GM13976 (cell line): ENCODE data around the gene SETD6.
"Not testable (repeated sequence)": the region's sequence is repeated elsewhere in the genome, so short reads cannot be mapped to it uniquely, and the experiment has no call there.

ENCODE experiments used
- DNase-seq: peaks from one replicate; pipeline ENCODE4 v3.0.0; 2012; ENCODE audit warnings: low spot score
- in situ Hi-C: fragments of 300-500 bp; cut with MboI; formaldehyde crosslinking; loops from one replicate; pipeline ENCODE4 v1.12.0; 2022; ENCODE audit warnings: low sequenced_read_pairs, mixed read lengths, inconsistent platforms; ENCODE audit not compliant: unreplicated experiment
- TF ChIP-seq, protein P1 (sequence below): IDR thresholded peaks from 2 replicates; pipeline ENCODE4 v1.5.1; 2012; ENCODE audit warnings: borderline replicate concordance, mild to moderate bottlenecking; ENCODE audit not compliant: insufficient read depth; ENCODE audit errors: extremely low read depth, missing control alignments, control extremely low read depth

Gene SETD6

DNA sequence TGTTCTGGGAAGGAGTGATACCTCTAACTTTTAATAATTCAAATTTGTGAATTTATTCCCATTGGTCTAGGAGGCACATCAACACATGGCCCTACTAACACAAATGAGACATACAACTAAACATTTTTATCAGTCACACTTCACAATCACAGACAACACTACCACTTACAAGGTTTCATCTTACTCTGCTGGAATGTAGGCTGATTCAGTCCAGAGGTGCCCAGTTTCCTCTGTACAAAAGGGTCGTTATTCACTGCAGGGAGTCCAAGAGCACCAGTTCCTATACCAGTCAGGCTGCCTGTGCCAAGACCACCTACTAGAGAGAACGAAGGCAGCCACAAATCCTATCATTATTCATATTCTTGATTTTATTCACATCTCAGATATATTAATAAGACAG is 41.4 kb downstream of the SETD6 start:
- DNase-seq, result no peak
- TF ChIP-seq, protein P1, sequence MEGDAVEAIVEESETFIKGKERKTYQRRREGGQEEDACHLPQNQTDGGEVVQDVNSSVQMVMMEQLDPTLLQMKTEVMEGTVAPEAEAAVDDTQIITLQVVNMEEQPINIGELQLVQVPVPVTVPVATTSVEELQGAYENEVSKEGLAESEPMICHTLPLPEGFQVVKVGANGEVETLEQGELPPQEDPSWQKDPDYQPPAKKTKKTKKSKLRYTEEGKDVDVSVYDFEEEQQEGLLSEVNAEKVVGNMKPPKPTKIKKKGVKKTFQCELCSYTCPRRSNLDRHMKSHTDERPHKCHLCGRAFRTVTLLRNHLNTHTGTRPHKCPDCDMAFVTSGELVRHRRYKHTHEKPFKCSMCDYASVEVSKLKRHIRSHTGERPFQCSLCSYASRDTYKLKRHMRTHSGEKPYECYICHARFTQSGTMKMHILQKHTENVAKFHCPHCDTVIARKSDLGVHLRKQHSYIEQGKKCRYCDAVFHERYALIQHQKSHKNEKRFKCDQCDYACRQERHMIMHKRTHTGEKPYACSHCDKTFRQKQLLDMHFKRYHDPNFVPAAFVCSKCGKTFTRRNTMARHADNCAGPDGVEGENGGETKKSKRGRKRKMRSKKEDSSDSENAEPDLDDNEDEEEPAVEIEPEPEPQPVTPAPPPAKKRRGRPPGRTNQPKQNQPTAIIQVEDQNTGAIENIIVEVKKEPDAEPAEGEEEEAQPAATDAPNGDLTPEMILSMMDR, result no peak
- in situ Hi-C loops, result no loop called here

GRCh38 chr16:58563235-58563634 is 47.9 kb downstream of the SETD6 start:
- in situ Hi-C loops, result no loop called here

GRCh38 chr16:58563775-58564174 is 48.5 kb downstream of the SETD6 start:
- DNase-seq, result no peak
- in situ Hi-C loops, result no loop called here
- TF ChIP-seq, protein P1, result no peak

More at GRCh38 chr16:58563235-58563634, 47.9 kb downstream of the SETD6 start:
- TF ChIP-seq, protein P1, result no peak
- no peak for DNase-seq

DNA sequence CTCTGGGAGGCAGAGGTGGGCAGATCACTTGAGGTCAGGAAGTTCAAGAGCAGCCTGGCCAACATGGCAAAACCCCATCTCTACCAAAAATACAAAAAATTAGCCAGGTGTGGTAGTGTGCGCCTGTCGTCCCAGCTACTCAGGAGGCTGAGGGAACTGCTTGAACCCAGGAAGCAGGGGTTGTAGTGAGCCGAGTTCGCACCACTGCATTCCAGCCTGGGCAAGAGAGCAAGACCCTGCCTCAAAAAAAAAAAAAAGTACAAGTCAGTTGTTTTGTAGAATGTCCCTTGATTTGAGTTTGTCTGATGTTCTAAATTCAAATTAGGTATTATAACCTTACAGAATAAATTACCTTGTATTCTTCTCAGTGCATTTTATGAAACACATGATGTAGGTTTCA is 50.4 kb downstream of the SETD6 start:
- in situ Hi-C loops, DNase-seq: not testable (repeated sequence)
